GM12872 (cell line): ENCODE results near the gene PRXL2A.

Source experiments
- CTCF ChIP-seq: IDR thresholded peaks from 3 replicates; pipeline ENCODE4 v1.5.1; 2011; ENCODE audit warnings: low read depth, mild to moderate bottlenecking, low read length, moderate library complexity; ENCODE audit not compliant: insufficient read depth

PRXL2A gene

GRCh38 chr10:80380185-80380584 lies 28.2 kb upstream of the PRXL2A start:
- no peak for TF ChIP-seq CTCF

- peak; percentile 59 for TF ChIP-seq CTCF
Measured at GRCh38 chr10:80382989-80383388, 25.4 kb upstream of the PRXL2A start.

- TF ChIP-seq CTCF = no peak
Measured at GRCh38 chr10:80390740-80391139, 17.6 kb upstream of the PRXL2A start.

GRCh38 chr10:80392250-80392649 lies 16.1 kb upstream of the PRXL2A start:
- no peak for TF ChIP-seq CTCF

- TF ChIP-seq CTCF = no peak
Measured at GRCh38 chr10:80394358-80394916, 13.9 kb upstream of the PRXL2A start.

- TF ChIP-seq CTCF = no peak
Measured at GRCh38 chr10:80397014-80397413, 11.3 kb upstream of the PRXL2A start.

GRCh38 chr10:80400136-80400804 lies 8.1 kb upstream of the PRXL2A start:
- TF ChIP-seq CTCF = no peak
